ENCODE data around the gene MRPL16.

GRCh38 chr11:59859673-59860072 is 49.1 kb upstream of the MRPL16 start:
- TF ChIP-seq EP300 (conservative IDR thresholded peaks at IDR 0.05; ENCODE audit: poor library complexity, severe bottlenecking) (no peak), CTCF (IDR thresholded peaks at IDR 0.05; ENCODE audit: poor library complexity, severe bottlenecking) (no peak), EZH2 (IDR thresholded peaks at IDR 0.05; ENCODE audit: borderline replicate concordance, insufficient read depth, low read length, poor library complexity, severe bottlenecking) (no peak)
